Fibroblast of lung (primary cell): ENCODE data around the gene MARVELD1. TPM values are rescaled to one million over a fixed set of nuclear protein-coding genes. Genes with fewer than 3 reads are reported as not detected.

ENCODE experiments used
- DNase-seq, 2 donors: peaks; one replicate each; pipeline versions ENCODE4 v3.0.0 to v3.0.0-alpha.2; 2010; ENCODE audit warnings: low read depth in 2 of 2
- H2AFZ ChIP-seq: 2 replicates; pipeline ENCODE4 v1.5.1; 2012; ENCODE audit warnings: low read length, control low read depth, inconsistent platforms
- H3K27ac ChIP-seq: 2 replicates; pipeline ENCODE4 v1.5.1; 2011; ENCODE audit warnings: low read length, control low read depth; ENCODE audit not compliant: insufficient read depth
- H3K27me3 ChIP-seq: 2 replicates; pipeline ENCODE4 v1.5.1; 2011; ENCODE audit warnings: mild to moderate bottlenecking, low read length; ENCODE audit not compliant: control insufficient read depth, insufficient read depth
- H3K36me3 ChIP-seq: 2 replicates; pipeline ENCODE4 v1.5.1; 2011; ENCODE audit warnings: low read length; ENCODE audit not compliant: control insufficient read depth, insufficient read depth
- H3K4me1 ChIP-seq: 2 replicates; pipeline ENCODE4 v1.5.1; 2011; ENCODE audit warnings: low read length; ENCODE audit not compliant: control insufficient read depth, insufficient read depth; ENCODE audit errors: extremely low read depth
- H3K4me2 ChIP-seq: 2 replicates; pipeline ENCODE4 v1.5.1; 2011; ENCODE audit warnings: low read length, control low read depth; ENCODE audit not compliant: insufficient read depth; ENCODE audit errors: extremely low read depth
- H3K4me3 ChIP-seq, 4 experiments: fragments of 200-600 bp in 1 of 4; sonication (generic) in 1 of 4; replicated peaks in 1 of 4; 2 replicates each; pipeline ENCODE4 v1.5.1; 2011 to 2016; ENCODE audit warnings: low read length in 4 of 4, low read depth in 3 of 4, mild to moderate bottlenecking in 3 of 4, control low read depth in 2 of 4, inconsistent platforms in 1 of 4, mixed read lengths in 1 of 4; ENCODE audit not compliant: insufficient read depth in 1 of 4; ENCODE audit errors: control extremely low read depth in 1 of 4
- H3K79me2 ChIP-seq: 2 replicates; pipeline ENCODE4 v1.5.1; 2012; ENCODE audit warnings: mild to moderate bottlenecking, low read length, inconsistent platforms; ENCODE audit not compliant: control insufficient read depth, insufficient read depth
- H3K9ac ChIP-seq: 2 replicates; pipeline ENCODE4 v1.5.1; 2011; ENCODE audit warnings: mild to moderate bottlenecking, low read length, control low read depth; ENCODE audit not compliant: insufficient read depth
- H3K9me3 ChIP-seq: 2 replicates; pipeline ENCODE4 v1.5.1; 2012; ENCODE audit warnings: low read depth, low read length; ENCODE audit not compliant: control insufficient read depth, insufficient read depth
- H4K20me1 ChIP-seq: 2 replicates; pipeline ENCODE4 v1.5.1; 2011; ENCODE audit warnings: low read length; ENCODE audit not compliant: control insufficient read depth, insufficient read depth; ENCODE audit errors: extremely low read depth
- CTCF ChIP-seq, 2 donors: IDR thresholded peaks in 1 of 2; conservative IDR thresholded peaks in 1 of 2; 1 replicate in 1 of 2; 2 replicates in 1 of 2; pipeline ENCODE4 v1.5.1; 2011 to 2012; ENCODE audit warnings: low read length in 2 of 2, control low read depth in 1 of 2, inconsistent platforms in 1 of 2, low read depth in 1 of 2, mild to moderate bottlenecking in 1 of 2
- EZH2 ChIP-seq: IDR thresholded peaks from 2 replicates; pipeline ENCODE4 v1.5.1; 2012; ENCODE audit warnings: low read length, control low read depth, mild to moderate bottlenecking; ENCODE audit errors: missing control alignments
- polyA plus RNA-seq, 2 donors: library from polyadenylated mRNA; depleted of rRNA in 1 of 2; stranded (reverse) in 1 of 2; unstranded in 1 of 2; fragments of >200 nt; gene quantifications; 2 replicates each; pipeline ENCODE4 v1.2.1, GENCODE V29; 2011 to 2012; ENCODE audit warnings: missing spikeins in 1 of 2
- total RNA-seq: library from RNA; depleted of rRNA; stranded (reverse); fragments of >200 nt; gene quantifications from 2 replicates; pipeline ENCODE4 v1.2.1, GENCODE V29; 2014

MARVELD1 gene
- total and polyA plus RNA-seq, 2 donors (not counting 1 experiment from before 2014, with no cell fraction given): 16.3 to 132 TPM

GRCh38 chr10:97721871-97722780 lies 8.6 kb downstream of the MARVELD1 start:
- Histone ChIP-seq H3K27me3 (no peaks in the 10 kb centered on the region), H4K20me1 (no peaks in the 10 kb centered on the region), H3K4me1 (peaks cover 15% of the 10 kb centered on the region), H3K9ac (no peak overlapping the region), H3K27ac (no peak overlapping the region), H3K4me3 (no peak overlapping the region), H3K4me2 (no peak overlapping the region), H2AFZ (no peak overlapping the region), H3K36me3 (peaks cover 4% of the 10 kb centered on the region), H3K9me3 (no peaks in the 10 kb centered on the region), H3K79me2 (peaks cover 5% of the 10 kb centered on the region)
- no peak for DNase-seq
- TF ChIP-seq EZH2 (no peak), CTCF (conservative IDR thresholded peaks at IDR 0.05 in 1 of 2, IDR thresholded peaks at IDR 0.05 in 1 of 2; ENCODE audit: low read depth in 1 of 2, low read length in 2 of 2) (no peak)

- no peak overlapping the region for H3K27ac ChIP-seq
- TF ChIP-seq CTCF (conservative IDR thresholded peaks at IDR 0.05 in 1 of 2, IDR thresholded peaks at IDR 0.05 in 1 of 2; ENCODE audit: low read depth in 1 of 2, low read length in 2 of 2): no peak
- no peak for TF ChIP-seq EZH2
- no peak overlapping the region for H3K9ac ChIP-seq
- peaks cover 11% of the 10 kb centered on the region for H3K4me1 ChIP-seq
- H3K4me3 ChIP-seq: no peak overlapping the region
- no peaks in the 10 kb centered on the region for H3K79me2 ChIP-seq
- DNase-seq: no peak
- no peaks in the 10 kb centered on the region for H3K9me3 ChIP-seq
- no peaks in the 10 kb centered on the region for H3K27me3 ChIP-seq
- H3K36me3 ChIP-seq: no peaks in the 10 kb centered on the region
- H2AFZ ChIP-seq: no peak overlapping the region
- H4K20me1 ChIP-seq: no peaks in the 10 kb centered on the region
- H3K4me2 ChIP-seq: no peak overlapping the region
Observed at GRCh38 chr10:97723001-97723400, 9.5 kb downstream of the MARVELD1 start.

GRCh38 chr10:97724341-97724941 lies 10.9 kb downstream of the MARVELD1 start:
- no peaks in the 10 kb centered on the region for H3K27me3 ChIP-seq
- peak; percentile 30 to 63 for DNase-seq
- peaks cover 3% of the 10 kb centered on the region for H3K4me1 ChIP-seq
- H3K9me3 ChIP-seq: no peaks in the 10 kb centered on the region
- H3K9ac ChIP-seq: no peak overlapping the region
- H4K20me1 ChIP-seq: no peaks in the 10 kb centered on the region
- peak overlapping the region; percentile 10 for H3K27ac ChIP-seq
- no peak overlapping the region for H3K4me2 ChIP-seq
- H3K4me3 ChIP-seq: no peak overlapping the region
- no peaks in the 10 kb centered on the region for H3K36me3 ChIP-seq
- H2AFZ ChIP-seq: no peak overlapping the region
- no peaks in the 10 kb centered on the region for H3K79me2 ChIP-seq
- TF ChIP-seq EZH2 (no peak), CTCF (conservative IDR thresholded peaks at IDR 0.05 in 1 of 2, IDR thresholded peaks at IDR 0.05 in 1 of 2; ENCODE audit: low read depth in 1 of 2, low read length in 2 of 2) (no peak)
